ENCODE results near the gene PDLIM1.

The PDLIM1 gene

GRCh38 chr10:95196046-95196445 is 94.8 kb downstream of the PDLIM1 start:
- no peak for DNase-seq

- DNase-seq, result no peak
These were observed 96.9 kb downstream of the PDLIM1 start, which contains the start of gene ACSM6 for GRCh38 chr10:95193944-95194343. ACSM6 (plus strand) TSS chr10:95194238; CDS start chr10:95194486, 248 bp downstream.

GRCh38 chr10:95188593-95188992 is 102.2 kb downstream of the PDLIM1 start:
- no peak for DNase-seq

- DNase-seq, result no peak
These were observed 103.2 kb downstream of the PDLIM1 start for GRCh38 chr10:95187617-95188016.
